HG02763 (cell line): ENCODE data around the gene MTOR.

Experiments
- ATAC-seq: cut with Tn5 transposase; IDR thresholded peaks from one replicate; pipeline ENCODE4 v1.9.1; 2021; ENCODE audit warnings: mild to moderate bottlenecking, moderate library complexity; ENCODE audit not compliant: unreplicated experiment

Gene MTOR

GRCh38 chr1:11153184-11153583 lies 109.2 kb downstream of the MTOR start:
- no peak for ATAC-seq

GRCh38 chr1:11152755-11153154 lies 109.6 kb downstream of the MTOR start:
- ATAC-seq = no peak

GRCh38 chr1:11151826-11152612 lies 110.3 kb downstream of the MTOR start:
- no peak for ATAC-seq

GRCh38 chr1:11151114-11151513 lies 111.2 kb downstream of the MTOR start:
- ATAC-seq = no peak

GRCh38 chr1:11150326-11150725 lies 112.0 kb downstream of the MTOR start:
- ATAC-seq = no peak

- no peak for ATAC-seq
These were observed 115.1 kb downstream of the MTOR start for GRCh38 chr1:11147197-11147770.

GRCh38 chr1:11145741-11146140 lies 116.6 kb downstream of the MTOR start:
- no peak for ATAC-seq

GRCh38 chr1:11144570-11145256 lies 117.6 kb downstream of the MTOR start:
- ATAC-seq = no peak

GRCh38 chr1:11143907-11144306 lies 118.4 kb downstream of the MTOR start:
- ATAC-seq = no peak

- ATAC-seq = no peak
These were observed 119.0 kb downstream of the MTOR start for GRCh38 chr1:11143401-11143800.

GRCh38 chr1:11142618-11143391 lies 119.5 kb downstream of the MTOR start:
- ATAC-seq = no peak

GRCh38 chr1:11138952-11139351 lies 123.4 kb downstream of the MTOR start:
- ATAC-seq = no peak

GRCh38 chr1:11138029-11138428 lies 124.3 kb downstream of the MTOR start:
- no peak for ATAC-seq

GRCh38 chr1:11134898-11135266 lies 127.5 kb downstream of the MTOR start:
- no peak for ATAC-seq

GRCh38 chr1:11134251-11134897 lies 128.0 kb downstream of the MTOR start:
- no peak for ATAC-seq

GRCh38 chr1:11132563-11133293 lies 129.6 kb downstream of the MTOR start:
- ATAC-seq = no peak

- no peak for ATAC-seq
These were observed 130.5 kb downstream of the MTOR start for GRCh38 chr1:11131816-11132215.

- no peak for ATAC-seq
These were observed 131.9 kb downstream of the MTOR start for GRCh38 chr1:11130406-11130805.

GRCh38 chr1:11129649-11130390 lies 132.5 kb downstream of the MTOR start:
- no peak for ATAC-seq

- no peak for ATAC-seq
These were observed 135.8 kb downstream of the MTOR start for GRCh38 chr1:11126569-11126968.
